Measurements from ENCODE around the gene TTYH3.
"Not testable (repeated sequence)": the region's sequence is repeated elsewhere in the genome, so short reads cannot be mapped to it uniquely, and the experiment has no call there.

Gene TTYH3

DNA sequence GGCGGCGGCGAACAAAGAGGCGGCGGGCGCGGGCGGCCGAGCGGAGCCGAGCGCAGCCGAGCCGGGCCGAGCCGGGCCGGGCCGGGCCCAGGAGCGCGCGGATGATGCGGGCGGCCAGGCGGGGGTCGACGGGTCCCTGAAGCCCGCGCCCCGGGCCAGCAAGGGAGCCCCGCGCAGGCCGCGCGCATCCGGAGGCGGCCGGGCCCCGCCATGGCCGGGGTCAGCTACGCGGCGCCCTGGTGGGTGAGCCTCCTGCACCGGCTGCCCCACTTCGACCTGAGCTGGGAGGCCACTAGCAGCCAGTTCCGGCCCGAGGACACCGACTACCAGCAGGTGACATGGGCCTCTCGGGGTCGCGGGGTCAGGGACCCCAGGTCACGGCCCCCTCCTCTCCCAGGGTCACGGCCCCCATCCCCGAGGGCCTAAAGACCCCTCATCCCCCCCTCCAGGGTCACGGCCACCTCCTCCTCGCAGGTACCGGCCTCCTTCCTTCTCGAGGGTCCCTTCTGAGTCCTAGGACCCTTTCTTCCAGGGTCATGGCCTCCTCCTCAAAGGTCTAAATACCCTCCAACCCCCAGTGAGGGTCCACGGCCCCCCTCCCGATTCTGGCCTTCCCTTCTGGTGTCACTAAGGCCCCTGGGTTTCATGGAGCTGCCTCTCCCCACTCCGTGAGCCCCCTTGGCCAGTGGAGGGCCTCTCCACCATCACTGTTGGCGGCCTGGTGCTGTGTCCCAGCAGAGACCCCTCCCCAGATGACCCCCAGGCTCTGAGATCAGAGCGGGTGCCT is at the start of gene TTYH3:
Gene TTYH3, plus strand, starts transcription at position 41 of the 787 bp plus-strand sequence. Its CDS starts 170 bp downstream, at position 211.
- DNase-seq = no peak

- no peak for DNase-seq
Observed at GRCh38 chr7:2582006-2582735, 49.6 kb upstream of the TTYH3 start.

- DNase-seq = no peak
Observed at GRCh38 chr7:2583798-2584580, 47.8 kb upstream of the TTYH3 start.

GRCh38 chr7:2585446-2585845 is 46.3 kb upstream of the TTYH3 start:
- DNase-seq = no peak

DNA sequence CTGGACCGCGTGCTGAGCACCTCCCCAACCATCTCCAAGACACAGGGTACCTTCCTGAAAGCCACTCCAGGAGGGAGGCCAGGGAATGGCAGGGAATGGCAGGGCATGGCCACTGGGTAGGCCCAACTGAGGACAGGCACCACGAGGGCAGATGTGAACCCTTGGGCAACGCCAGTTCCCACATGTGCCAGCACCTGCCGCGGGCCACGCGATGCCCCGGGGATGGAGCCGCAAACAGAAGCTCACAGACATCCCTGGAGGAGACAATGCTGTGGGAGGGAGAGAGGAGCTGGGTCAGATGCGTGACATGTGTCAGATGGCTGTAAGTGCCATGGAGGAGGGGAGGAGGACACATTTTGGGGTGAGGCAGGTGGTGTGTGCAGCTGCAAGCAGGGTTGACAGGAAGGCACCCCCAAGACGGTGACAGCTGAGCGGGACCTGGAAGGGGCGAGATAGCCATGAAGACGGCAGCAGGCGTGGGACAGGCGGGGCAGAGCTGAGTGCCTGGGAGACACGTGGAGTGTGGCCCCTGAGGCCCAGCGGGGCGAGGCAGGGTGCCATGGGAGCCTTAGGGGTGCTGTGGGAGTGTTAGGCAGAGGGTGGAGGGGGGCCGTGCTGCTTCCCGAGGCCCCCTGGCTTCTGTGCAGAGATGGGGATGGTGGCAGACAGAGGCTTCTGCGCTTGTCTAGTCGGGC is 45.3 kb upstream of the TTYH3 start:
- DNase-seq = no peak

GRCh38 chr7:2587134-2587533 is 44.7 kb upstream of the TTYH3 start:
- no peak for DNase-seq

- DNase-seq = no peak
Observed at GRCh38 chr7:2587778-2588177, 44.0 kb upstream of the TTYH3 start.

- no peak for DNase-seq
Observed at GRCh38 chr7:2589341-2589740, 42.4 kb upstream of the TTYH3 start.

- not testable (repeated sequence) for DNase-seq
Observed at GRCh38 chr7:2589941-2590340, 41.8 kb upstream of the TTYH3 start.

DNA sequence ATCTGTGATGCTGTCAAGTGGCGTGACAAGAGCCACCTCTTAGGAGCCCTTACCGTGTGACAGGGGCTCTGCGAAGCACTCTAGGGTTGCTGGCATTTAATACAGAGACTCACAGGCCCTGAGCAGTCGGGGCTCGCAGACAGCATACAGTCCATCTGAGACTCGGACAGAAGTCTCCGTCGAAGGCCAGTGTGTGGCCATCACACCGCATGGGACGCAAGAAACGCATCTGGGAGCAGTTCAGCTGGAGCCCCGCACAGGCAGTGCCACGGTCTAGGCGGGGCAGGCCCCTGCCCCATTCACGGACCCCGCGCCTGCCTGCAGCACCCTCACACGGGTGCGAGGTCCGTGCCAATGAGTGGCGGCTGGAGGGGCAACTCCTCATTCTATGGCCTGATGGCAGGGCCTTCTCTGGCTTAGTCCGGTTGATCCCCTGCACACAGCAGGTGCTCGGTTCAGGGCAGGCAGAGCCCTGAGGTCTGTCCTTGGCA is 39.4 kb upstream of the TTYH3 start:
- no peak for DNase-seq

- no peak for DNase-seq
Observed at GRCh38 chr7:2593036-2593727, 38.6 kb upstream of the TTYH3 start.

DNA sequence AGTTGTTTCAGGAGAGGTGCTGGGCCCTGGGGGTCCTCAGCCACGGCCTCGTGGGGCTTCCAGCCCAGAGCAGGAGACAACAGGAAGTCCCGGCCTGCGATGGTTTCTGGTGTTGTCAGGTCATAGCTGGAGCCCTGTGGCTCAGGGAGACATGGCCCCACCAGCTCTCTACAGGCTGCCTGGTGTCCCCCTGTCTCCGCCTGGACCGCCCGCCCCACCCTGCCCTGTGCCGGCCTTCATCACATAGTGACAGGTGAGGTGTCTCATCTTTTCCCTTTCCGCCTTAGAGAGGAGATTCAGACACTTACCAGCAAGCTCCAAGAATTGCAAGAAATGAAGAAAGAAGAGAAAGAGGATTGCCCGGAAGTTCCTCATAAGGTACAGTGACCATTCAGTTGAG is 37.2 kb upstream of the TTYH3 start:
- no peak for DNase-seq

DNA sequence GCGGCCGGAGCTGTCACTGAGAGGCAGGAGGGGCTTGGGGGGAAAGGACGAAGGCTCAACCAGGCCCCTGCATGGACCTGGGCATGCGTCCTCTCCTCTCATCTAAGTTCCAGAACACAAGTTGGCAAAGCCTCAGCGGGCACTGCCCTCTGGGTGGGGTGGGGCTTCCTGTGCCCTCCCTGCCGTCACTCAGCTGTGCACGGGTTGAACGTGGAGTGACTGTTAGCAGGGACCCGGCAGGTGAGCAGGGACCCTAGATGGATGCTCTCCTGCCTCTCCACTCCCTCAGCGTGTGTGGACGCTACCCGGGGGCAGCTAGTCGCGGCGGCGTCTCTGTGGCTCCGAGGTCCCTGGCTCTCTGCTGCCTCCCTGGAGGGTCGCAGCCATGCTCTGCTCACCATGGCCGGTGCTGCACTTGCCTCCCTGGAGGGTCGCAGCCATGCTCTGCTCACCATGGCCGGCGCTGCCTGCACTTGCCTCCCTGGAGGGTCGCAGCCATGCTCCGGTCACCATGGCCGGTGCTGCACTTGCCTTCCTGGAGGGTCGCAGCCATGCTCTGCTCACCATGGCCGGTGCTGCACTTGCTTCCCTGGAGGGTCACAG is 36.4 kb upstream of the TTYH3 start:
- DNase-seq = no peak

DNA sequence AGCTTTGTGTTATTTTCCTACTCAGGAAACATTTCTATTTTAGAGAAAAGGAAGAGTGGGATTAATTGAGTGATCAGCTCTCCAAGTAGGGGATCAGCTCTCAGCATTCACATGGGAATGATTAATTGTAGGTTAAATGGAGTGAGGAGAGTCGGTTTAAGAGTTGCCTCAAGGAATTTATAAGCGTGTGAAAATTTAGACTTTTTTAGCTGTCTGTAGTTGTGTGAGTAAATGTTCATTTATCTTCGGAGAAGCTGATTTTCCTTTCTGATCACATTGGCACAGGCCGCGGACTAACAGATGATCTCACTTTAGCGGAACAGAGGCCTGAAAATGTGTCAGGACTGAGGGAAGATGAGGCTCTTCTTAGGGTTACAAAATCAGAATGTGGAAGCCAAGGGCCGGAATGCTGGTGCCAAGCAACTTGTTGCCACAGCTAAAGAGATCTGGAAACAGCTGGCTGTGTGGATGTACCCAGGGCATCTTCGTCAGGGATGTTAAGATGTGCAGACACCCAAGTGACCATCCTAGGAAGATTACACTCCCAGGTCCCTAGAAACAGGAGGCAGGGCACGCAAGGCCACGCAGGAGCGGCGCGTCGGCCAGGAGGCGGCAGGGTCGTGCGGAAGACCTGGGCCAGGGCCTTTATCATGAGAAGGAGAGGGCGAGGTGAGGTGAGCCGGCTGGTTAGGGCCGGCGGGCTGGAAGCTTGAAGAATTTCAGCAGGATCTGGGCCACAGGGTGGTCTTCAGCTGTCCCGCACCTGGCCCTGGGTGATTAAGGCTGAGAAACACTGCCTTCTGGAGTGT is 35.1 kb upstream of the TTYH3 start:
- no peak for DNase-seq

- DNase-seq = no peak
Observed at GRCh38 chr7:2597273-2597640, 34.5 kb upstream of the TTYH3 start.

DNA sequence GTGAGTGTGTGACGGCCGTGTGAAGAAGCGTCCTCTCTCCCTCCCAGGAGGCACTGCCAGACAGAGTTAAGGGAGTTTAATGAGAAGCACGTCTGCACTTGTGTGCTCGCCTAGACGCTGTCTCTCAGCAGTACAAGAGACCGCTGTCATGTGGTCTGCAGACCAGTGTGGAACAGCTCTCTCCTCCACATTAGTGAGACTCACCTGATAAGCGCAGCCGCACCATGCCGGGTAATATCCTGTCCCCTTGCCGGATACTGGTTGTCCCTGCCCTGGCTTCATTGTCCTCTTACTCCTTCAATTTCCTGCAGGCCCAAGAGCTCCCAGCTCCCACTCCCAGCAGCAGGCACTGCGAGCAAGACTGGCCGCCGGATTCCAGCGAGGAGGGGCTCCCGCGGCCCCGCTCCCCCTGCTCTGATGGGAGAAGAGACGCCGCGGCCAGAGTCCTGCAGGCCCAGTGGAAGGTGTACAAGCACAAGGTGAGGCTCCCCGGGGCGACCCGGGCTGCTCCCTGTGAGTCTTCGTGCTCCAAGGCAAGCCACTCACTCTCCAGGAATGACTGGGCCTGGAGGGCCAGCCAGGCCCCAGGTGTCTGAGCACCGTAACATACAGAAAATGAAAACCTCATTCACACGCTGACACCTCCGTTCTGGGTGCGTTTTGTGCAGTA is 33.5 kb upstream of the TTYH3 start:
- DNase-seq = no peak

GRCh38 chr7:2601065-2601464 is 30.7 kb upstream of the TTYH3 start:
- no peak for DNase-seq

- no peak for DNase-seq
Observed at GRCh38 chr7:2601907-2602306, 29.9 kb upstream of the TTYH3 start.

GRCh38 chr7:2602406-2603043 is 29.3 kb upstream of the TTYH3 start:
- DNase-seq = no peak
